HUES64 (cell line): Measurements from ENCODE around the gene SHC3.

Experiments used
- H3K27ac ChIP-seq: 2 replicates; pipeline ENCODE4 v1.7.0; 2013; ENCODE audit warnings: low read depth, low read length, inconsistent platforms
- H3K27me3 ChIP-seq: 2 replicates; pipeline ENCODE4 v1.6.1; 2013; ENCODE audit warnings: mild to moderate bottlenecking, low read length; ENCODE audit not compliant: insufficient read depth
- H3K36me3 ChIP-seq: 2 replicates; pipeline ENCODE4 v1.6.1; 2013; ENCODE audit warnings: mild to moderate bottlenecking, low read length; ENCODE audit not compliant: insufficient read depth
- H3K4me1 ChIP-seq: 2 replicates; pipeline ENCODE4 v1.6.1; 2013; ENCODE audit warnings: mild to moderate bottlenecking, low read length, moderate library complexity; ENCODE audit not compliant: insufficient read depth
- H3K4me3 ChIP-seq: 2 replicates; pipeline ENCODE4 v1.5.1; 2013; ENCODE audit warnings: mild to moderate bottlenecking, low read length, moderate library complexity
- H3K9ac ChIP-seq: 2 replicates; pipeline ENCODE4 v1.6.1; 2013; ENCODE audit warnings: mild to moderate bottlenecking, low read depth, low read length
- H3K9me3 ChIP-seq: 2 replicates; pipeline ENCODE4 v1.6.1; 2013; ENCODE audit warnings: low read depth, low read length; ENCODE audit not compliant: insufficient read depth
- WGBS: fragments of 150-250, 120-280 bp; methylation state at CpG from one replicate; pipeline ENCODE4 v1.1.7; 2013; ENCODE audit warnings: missing lambda C conversion rate; 5-methylcytosine and 5-hydroxymethylcytosine counted together

SHC3 gene

GRCh38 chr9:89052470-89053097 lies 126.0 kb downstream of the SHC3 start:
- Histone ChIP-seq H3K36me3 (no peaks in the 10 kb centered on the region), H3K27ac (no peak overlapping the region), H3K9me3 (no peaks in the 10 kb centered on the region), H3K27me3 (no peaks in the 10 kb centered on the region), H3K4me3 (no peak overlapping the region), H3K9ac (no peak overlapping the region), H3K4me1 (no peaks in the 10 kb centered on the region)
- 99% methylated on average over 6 of the region's 6 CpGs for WGBS

GRCh38 chr9:89051421-89052025 lies 127.1 kb downstream of the SHC3 start:
- WGBS, result 93% methylated on average over 12 of the region's 12 CpGs
- Histone ChIP-seq H3K27me3 (no peaks in the 10 kb centered on the region), H3K9me3 (no peaks in the 10 kb centered on the region), H3K4me1 (no peaks in the 10 kb centered on the region), H3K9ac (no peak overlapping the region), H3K4me3 (no peak overlapping the region), H3K36me3 (no peaks in the 10 kb centered on the region), H3K27ac (no peak overlapping the region)

GRCh38 chr9:89049646-89050045 lies 129.0 kb downstream of the SHC3 start:
- Histone ChIP-seq H3K27ac (no peak overlapping the region), H3K9me3 (no peaks in the 10 kb centered on the region), H3K4me3 (no peak overlapping the region), H3K4me1 (no peaks in the 10 kb centered on the region), H3K9ac (no peak overlapping the region), H3K36me3 (peaks cover 10% of the 10 kb centered on the region; the same call in 1 of the 2 replicates), H3K27me3 (no peaks in the 10 kb centered on the region)
- WGBS, result 94% methylated on average over 7 of the region's 8 CpGs

- H3K4me3 ChIP-seq, result no peak overlapping the region
- H3K36me3 ChIP-seq, result peaks cover 12% of the 10 kb centered on the region; the same call in 1 of the 2 replicates
- H3K4me1 ChIP-seq, result no peaks in the 10 kb centered on the region
- H3K9ac ChIP-seq, result no peak overlapping the region
- no peak overlapping the region for H3K27ac ChIP-seq
- 93% methylated on average over 11 of the region's 11 CpGs for WGBS
- no peaks in the 10 kb centered on the region for H3K9me3 ChIP-seq
- H3K27me3 ChIP-seq, result no peaks in the 10 kb centered on the region
Observed at GRCh38 chr9:89048616-89049015, 130.0 kb downstream of the SHC3 start.

GRCh38 chr9:89047667-89048066 lies 131.0 kb downstream of the SHC3 start:
- no peaks in the 10 kb centered on the region for H3K27me3 ChIP-seq
- no peak overlapping the region for H3K9ac ChIP-seq
- H3K9me3 ChIP-seq, result no peaks in the 10 kb centered on the region
- peaks cover 12% of the 10 kb centered on the region; the same call in 1 of the 2 replicates for H3K36me3 ChIP-seq
- no peaks in the 10 kb centered on the region for H3K4me1 ChIP-seq
- no peak overlapping the region for H3K4me3 ChIP-seq
- H3K27ac ChIP-seq, result no peak overlapping the region
- WGBS, result 92% methylated on average over 4 of the region's 4 CpGs

GRCh38 chr9:89046832-89047231 lies 131.8 kb downstream of the SHC3 start:
- H3K27ac ChIP-seq, result no peak overlapping the region
- H3K4me3 ChIP-seq, result no peak overlapping the region
- H3K9me3 ChIP-seq, result no peaks in the 10 kb centered on the region
- H3K36me3 ChIP-seq, result peaks cover 12% of the 10 kb centered on the region; the same call in 1 of the 2 replicates
- no peaks in the 10 kb centered on the region for H3K27me3 ChIP-seq
- no peaks in the 10 kb centered on the region for H3K4me1 ChIP-seq
- 100% methylated on average over 1 of the region's 2 CpGs for WGBS
- no peak overlapping the region for H3K9ac ChIP-seq

- Histone ChIP-seq H3K27ac (no peak overlapping the region), H3K9me3 (no peaks in the 10 kb centered on the region), H3K4me1 (no peaks in the 10 kb centered on the region), H3K27me3 (no peaks in the 10 kb centered on the region), H3K9ac (no peak overlapping the region), H3K36me3 (peaks cover 12% of the 10 kb centered on the region; the same call in 1 of the 2 replicates), H3K4me3 (no peak overlapping the region)
- WGBS, result 94% methylated on average over 4 of the region's 4 CpGs
Observed at GRCh38 chr9:89044881-89045280, 133.7 kb downstream of the SHC3 start.

GRCh38 chr9:89044104-89044503 lies 134.5 kb downstream of the SHC3 start:
- H3K9ac ChIP-seq, result no peak overlapping the region
- WGBS, result 100% methylated on average over 1 of the region's 2 CpGs
- H3K27me3 ChIP-seq, result no peaks in the 10 kb centered on the region
- H3K4me3 ChIP-seq, result no peak overlapping the region
- peaks cover 12% of the 10 kb centered on the region; the same call in 1 of the 2 replicates for H3K36me3 ChIP-seq
- no peaks in the 10 kb centered on the region for H3K9me3 ChIP-seq
- no peaks in the 10 kb centered on the region for H3K4me1 ChIP-seq
- H3K27ac ChIP-seq, result no peak overlapping the region

GRCh38 chr9:89042984-89043383 lies 135.6 kb downstream of the SHC3 start:
- Histone ChIP-seq H3K4me1 (no peaks in the 10 kb centered on the region), H3K27ac (no peak overlapping the region), H3K9me3 (no peaks in the 10 kb centered on the region), H3K27me3 (no peaks in the 10 kb centered on the region), H3K36me3 (peaks cover 12% of the 10 kb centered on the region; the same call in 1 of the 2 replicates), H3K4me3 (no peak overlapping the region), H3K9ac (no peak overlapping the region)
- 94% methylated on average over 9 of the region's 9 CpGs for WGBS

- peaks cover 2% of the 10 kb centered on the region; the same call in 1 of the 2 replicates for H3K36me3 ChIP-seq
- H3K27me3 ChIP-seq, result no peaks in the 10 kb centered on the region
- no peak overlapping the region for H3K9ac ChIP-seq
- no peak overlapping the region for H3K4me3 ChIP-seq
- WGBS, result 91% methylated on average over 2 of the region's 2 CpGs
- H3K9me3 ChIP-seq, result no peaks in the 10 kb centered on the region
- H3K27ac ChIP-seq, result no peak overlapping the region
- H3K4me1 ChIP-seq, result no peaks in the 10 kb centered on the region
Observed at GRCh38 chr9:89039664-89040063, 139.0 kb downstream of the SHC3 start.

GRCh38 chr9:89039104-89039465 lies 139.5 kb downstream of the SHC3 start:
- Histone ChIP-seq H3K27me3 (no peaks in the 10 kb centered on the region), H3K9me3 (no peaks in the 10 kb centered on the region), H3K36me3 (0 out of 2 replicates have a peak, but pooled peaks cover 3% of the 10 kb centered on the region), H3K27ac (no peak overlapping the region), H3K9ac (no peak overlapping the region), H3K4me3 (no peak overlapping the region), H3K4me1 (no peaks in the 10 kb centered on the region)
- WGBS, result 98% methylated on average over 4 of the region's 4 CpGs
